HFFc6 (cell line): ENCODE measurements around the gene GMPR2. TPM values are rescaled to one million over a fixed set of nuclear protein-coding genes. Genes with fewer than 3 reads are reported as not detected.
A peak's percentile ranks its signal among the peaks of the same experiment; 100 is the strongest.

Source experiments
- DNase-seq: peaks from one replicate; pipeline ENCODE4 v3.0.0-alpha.2; 2018
- H3K27ac Mint-ChIP-seq: 2 replicates; pipeline ENCODE4 v1.8.0; 2020; ENCODE audit warnings: mild to moderate bottlenecking, mixed read lengths
- H3K27me3 Mint-ChIP-seq: 2 replicates; pipeline ENCODE4 v1.8.0; 2021; ENCODE audit warnings: mild to moderate bottlenecking, moderate library complexity, mixed read lengths; ENCODE audit not compliant: insufficient read depth
- H3K36me3 Mint-ChIP-seq: 2 replicates; pipeline ENCODE4 v1.8.0; 2021; ENCODE audit warnings: low read depth, mixed read lengths
- H3K4me1 Mint-ChIP-seq: 2 replicates; pipeline ENCODE4 v1.8.0; 2020; ENCODE audit warnings: low read depth, mixed read lengths
- H3K4me3 Mint-ChIP-seq: 2 replicates; pipeline ENCODE4 v1.8.0; 2020; ENCODE audit warnings: mild to moderate bottlenecking, moderate library complexity, mixed read lengths
- H3K9me3 Mint-ChIP-seq: 2 replicates; pipeline ENCODE4 v1.8.0; 2020; ENCODE audit warnings: mild to moderate bottlenecking, mixed read lengths
- CTCF ChIP-seq: fragments of 200-600 bp; sonication (generic); IDR thresholded peaks from 2 replicates; pipeline ENCODE4 v1.5.0; 2021; ENCODE audit warnings: antibody characterized with exemption, mild to moderate bottlenecking
- total RNA-seq, 6 experiments: library from RNA; stranded (reverse); fragmentation: NEBNext Ultra II Directional; extraction: Animal tissue kit (Norgen Biotek cat#: 25700); gene quantifications; 2 replicates in 1 of 6; 3 replicates in 5 of 6; pipeline ENCODE4 v1.2.3, GENCODE V29; 2021

GMPR2 gene
- total RNA-seq, 6 experiments from 2014 or later, result 70.6 to 76.7 (median 73.6) TPM

GRCh38 chr14:24274101-24274543, 41.4 kb downstream of the GMPR2 start:
- no peak overlapping the region for H3K4me3 Mint-ChIP-seq
- no peak for DNase-seq
- TF ChIP-seq CTCF, result no peak
- no peaks in the 10 kb centered on the region for H3K9me3 Mint-ChIP-seq
- H3K27me3 Mint-ChIP-seq, result peaks cover 3% of the 10 kb centered on the region; the same call in 1 of the 2 replicates
- peak overlapping the region; percentile 2; the same call in 1 of the 2 replicates for H3K27ac Mint-ChIP-seq
- 0 out of 2 replicates have a peak, but pooled peaks cover 4% of the 10 kb centered on the region for H3K36me3 Mint-ChIP-seq
- peaks cover 44% of the 10 kb centered on the region for H3K4me1 Mint-ChIP-seq

DNA sequence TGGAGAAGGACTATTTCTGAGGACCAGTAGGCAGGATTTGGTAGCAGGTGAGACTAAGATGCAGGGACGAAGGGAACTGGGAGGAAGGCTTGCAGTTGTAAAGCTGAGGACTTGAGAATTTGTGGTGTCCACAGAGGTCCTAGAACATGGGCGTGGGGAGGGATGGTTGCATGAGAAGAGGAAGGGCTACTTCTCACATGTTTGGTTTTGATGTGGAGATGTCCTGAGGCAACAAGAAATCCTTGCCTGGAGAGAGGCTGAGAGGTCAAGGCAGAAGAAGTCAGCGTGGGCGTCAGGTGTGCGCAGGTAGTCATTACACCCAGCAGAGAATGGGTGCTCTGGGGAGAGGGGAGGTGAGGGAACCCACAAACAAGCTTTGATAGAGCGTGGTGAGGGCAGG, 44.3 kb downstream of the GMPR2 start:
- Mint-ChIP-seq H3K36me3 (no peaks in the 10 kb centered on the region), H3K27me3 (no peaks in the 10 kb centered on the region), H3K27ac (no peak overlapping the region), H3K4me3 (no peak overlapping the region), H3K9me3 (no peaks in the 10 kb centered on the region), H3K4me1 (peaks cover 48% of the 10 kb centered on the region)
- TF ChIP-seq CTCF, result no peak
- no peak for DNase-seq

DNA sequence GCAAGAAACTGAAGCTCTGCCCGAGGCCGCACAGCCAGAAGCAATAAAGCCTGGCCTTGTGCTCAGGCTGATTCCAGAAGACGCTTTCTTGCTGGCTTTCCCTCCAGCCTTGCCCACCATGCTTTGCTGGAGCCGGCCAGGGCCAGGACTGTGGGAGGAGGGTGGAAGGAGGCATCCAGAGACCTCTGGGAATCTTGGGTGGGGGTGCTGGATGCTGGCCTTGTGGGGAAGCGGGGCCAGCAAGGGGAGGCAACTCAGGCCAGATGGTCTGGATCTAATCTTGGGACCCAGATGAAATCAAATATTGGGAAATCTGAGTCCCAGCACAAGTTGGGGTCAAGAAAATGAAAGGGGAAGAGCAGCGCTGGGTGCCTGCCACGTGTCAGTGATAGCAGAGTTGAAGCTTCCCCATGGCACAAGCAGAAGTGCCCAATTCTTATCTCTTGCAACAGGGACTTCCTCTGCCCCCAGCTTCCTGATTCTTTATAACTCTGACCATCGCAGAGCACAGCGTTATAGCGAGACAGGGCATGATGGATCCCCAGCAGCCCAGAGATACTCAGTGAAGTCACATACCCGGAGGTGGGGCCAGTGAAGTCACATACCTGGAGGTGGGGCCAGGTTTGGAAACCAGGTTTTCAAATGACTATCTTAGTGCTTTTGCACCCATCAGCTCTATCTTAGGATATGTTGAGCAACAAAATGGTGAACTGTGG, 45.0 kb downstream of the GMPR2 start:
- Mint-ChIP-seq H3K9me3 (no peaks in the 10 kb centered on the region), H3K27ac (no peak overlapping the region), H3K4me3 (no peak overlapping the region), H3K27me3 (no peaks in the 10 kb centered on the region; the same call in 1 of the 2 replicates), H3K36me3 (no peaks in the 10 kb centered on the region), H3K4me1 (peaks cover 41% of the 10 kb centered on the region)
- no peak for TF ChIP-seq CTCF
- DNase-seq, result no peak

GRCh38 chr14:24278424-24278823, 45.7 kb downstream of the GMPR2 start:
- H3K4me3 Mint-ChIP-seq, result no peak overlapping the region
- H3K4me1 Mint-ChIP-seq, result peaks cover 36% of the 10 kb centered on the region
- H3K27me3 Mint-ChIP-seq, result no peaks in the 10 kb centered on the region; the same call in 1 of the 2 replicates
- no peak for DNase-seq
- H3K9me3 Mint-ChIP-seq, result no peaks in the 10 kb centered on the region
- no peak for TF ChIP-seq CTCF
- H3K27ac Mint-ChIP-seq, result no peak overlapping the region
- no peaks in the 10 kb centered on the region for H3K36me3 Mint-ChIP-seq

DNA sequence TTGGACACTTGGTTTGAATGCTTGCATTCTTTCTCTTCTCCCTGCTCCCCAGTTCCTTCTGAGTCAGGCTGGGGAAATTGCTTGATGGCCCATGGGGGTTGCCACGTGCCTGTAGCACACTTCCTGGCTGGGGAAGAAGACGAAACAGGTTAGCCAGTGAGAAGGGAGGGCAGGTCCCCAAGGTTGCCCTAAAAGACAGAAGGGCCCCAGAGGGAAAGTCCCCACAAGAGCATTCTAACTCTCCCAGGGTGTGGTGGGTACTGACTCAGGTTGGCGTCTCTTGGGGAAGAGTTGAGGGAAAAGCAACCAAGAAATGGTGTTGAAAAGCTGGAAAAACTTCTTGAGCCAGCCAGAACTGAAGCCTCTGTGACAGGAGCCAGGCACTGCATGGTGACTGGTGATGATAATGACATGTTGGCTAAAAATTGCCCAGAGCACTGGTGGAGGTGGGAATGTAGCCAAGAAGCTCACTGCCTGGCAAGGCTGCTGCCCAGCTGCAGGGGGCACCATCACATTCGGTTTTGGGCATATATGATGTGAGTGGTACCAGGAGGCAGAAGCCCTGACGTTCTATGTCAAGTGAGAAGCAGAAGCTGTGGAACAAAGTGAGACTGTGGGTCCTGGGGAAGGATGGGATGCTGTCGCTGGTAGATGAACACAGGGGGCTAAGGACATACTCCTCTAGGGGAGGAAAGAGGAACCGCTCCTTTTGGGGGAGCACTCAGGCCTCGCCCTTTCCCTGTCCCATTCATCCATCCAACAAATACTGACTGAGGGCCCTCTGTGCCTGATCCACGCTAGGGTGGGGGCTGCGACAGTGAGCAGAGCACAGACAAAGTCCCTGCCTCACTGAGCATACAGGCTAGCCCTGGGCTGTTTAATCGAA, 46.8 kb downstream of the GMPR2 start:
- peak overlapping the region; percentile 54 for H3K27ac Mint-ChIP-seq
- no peak overlapping the region for H3K4me3 Mint-ChIP-seq
- no peaks in the 10 kb centered on the region for H3K9me3 Mint-ChIP-seq
- TF ChIP-seq CTCF, result peak; percentile 62
- no peak for DNase-seq
- H3K27me3 Mint-ChIP-seq, result no peaks in the 10 kb centered on the region; the same call in 1 of the 2 replicates
- peaks cover 26% of the 10 kb centered on the region for H3K4me1 Mint-ChIP-seq
- no peaks in the 10 kb centered on the region for H3K36me3 Mint-ChIP-seq
